H9 (cell line): ENCODE measurements around the gene KCNH4. TPM values are rescaled to one million over a fixed set of nuclear protein-coding genes. Genes with fewer than 3 reads are reported as not detected.

Experiments used
- DNase-seq: peaks from one replicate; pipeline ENCODE4 v3.0.0-alpha.2; 2017
- H2AFZ ChIP-seq: one replicate; pipeline ENCODE4 v1.6.1; 2013; ENCODE audit warnings: mild to moderate bottlenecking, low read length, control low read depth, moderate library complexity
- H2AK5ac ChIP-seq: 2 replicates; pipeline ENCODE4 v1.6.1; 2013; ENCODE audit warnings: low read length, control low read depth, mixed read lengths; ENCODE audit not compliant: insufficient read length
- H2BK120ac ChIP-seq: one replicate; pipeline ENCODE4 v1.6.1; 2013; ENCODE audit warnings: low read depth, mild to moderate bottlenecking, low read length, control low read depth, inconsistent platforms; ENCODE audit not compliant: poor library complexity, severe bottlenecking
- H2BK12ac ChIP-seq: 2 replicates; pipeline ENCODE4 v1.6.1; 2013; ENCODE audit warnings: low read length, control low read depth, mixed read lengths, low read depth; ENCODE audit not compliant: insufficient read length
- H2BK15ac ChIP-seq: 2 replicates; pipeline ENCODE4 v1.6.1; 2013; ENCODE audit warnings: low read depth, low read length, control low read depth
- H2BK20ac ChIP-seq: one replicate; pipeline ENCODE4 v1.6.1; 2013; ENCODE audit warnings: low read depth, mild to moderate bottlenecking, low read length, control low read depth, inconsistent platforms; ENCODE audit not compliant: poor library complexity, severe bottlenecking
- H2BK5ac ChIP-seq: 2 replicates; pipeline ENCODE4 v1.6.1; 2013; ENCODE audit warnings: low read length, control low read depth, mixed read lengths; ENCODE audit not compliant: insufficient read length
- H3K14ac ChIP-seq: 2 replicates; pipeline ENCODE4 v1.6.1; 2013; ENCODE audit warnings: low read length, control low read depth; ENCODE audit not compliant: insufficient read depth
- H3K18ac ChIP-seq: 2 replicates; pipeline ENCODE4 v1.6.1; 2013; ENCODE audit warnings: low read depth, mild to moderate bottlenecking, mixed read lengths, low read length, control low read depth; ENCODE audit not compliant: insufficient read length
- H3K23ac ChIP-seq: 2 replicates; pipeline ENCODE4 v1.6.1; 2013; ENCODE audit warnings: low read length, control low read depth, mixed read lengths, low read depth; ENCODE audit not compliant: insufficient read length
- H3K23me2 ChIP-seq: 2 replicates; pipeline ENCODE4 v1.6.1; 2013; ENCODE audit warnings: low read depth, mild to moderate bottlenecking, mixed read lengths, low read length, control low read depth; ENCODE audit not compliant: insufficient read length, poor library complexity, severe bottlenecking
- H3K27ac ChIP-seq: 2 replicates; pipeline ENCODE4 v1.5.1; 2013; ENCODE audit warnings: low read length, control low read depth, mixed read lengths, low read depth; ENCODE audit not compliant: insufficient read length
- H3K27me3 ChIP-seq: 2 replicates; pipeline ENCODE4 v1.6.1; 2013; ENCODE audit warnings: low read length, control low read depth, inconsistent platforms; ENCODE audit not compliant: insufficient read depth
- H3K4ac ChIP-seq: 2 replicates; pipeline ENCODE4 v1.6.1; 2013; ENCODE audit warnings: low read depth, mild to moderate bottlenecking, control low read depth, inconsistent platforms, low read length, moderate library complexity
- H3K4me1 ChIP-seq: 2 replicates; pipeline ENCODE4 v1.6.1; 2013; ENCODE audit warnings: low read length, control low read depth, inconsistent platforms; ENCODE audit not compliant: insufficient read depth
- H3K4me2 ChIP-seq: 2 replicates; pipeline ENCODE4 v1.6.1; 2013; ENCODE audit warnings: low read length, control low read depth, mixed read lengths; ENCODE audit not compliant: insufficient read length, insufficient read depth
- H3K56ac ChIP-seq: 2 replicates; pipeline ENCODE4 v1.6.1; 2013; ENCODE audit warnings: low read depth, mild to moderate bottlenecking, mixed read lengths, low read length, control low read depth; ENCODE audit not compliant: insufficient read length
- H3K79me1 ChIP-seq: 2 replicates; pipeline ENCODE4 v1.6.1; 2013; ENCODE audit warnings: low read depth, mild to moderate bottlenecking, moderate library complexity, low read length, control low read depth, inconsistent platforms; ENCODE audit not compliant: insufficient read depth, poor library complexity, severe bottlenecking
- H3K79me2 ChIP-seq: 2 replicates; pipeline ENCODE4 v1.6.1; 2013; ENCODE audit warnings: low read length, control low read depth, inconsistent platforms; ENCODE audit not compliant: insufficient read depth
- H3K9ac ChIP-seq: 2 replicates; pipeline ENCODE4 v1.6.1; 2013; ENCODE audit warnings: low read length, control low read depth, mixed read lengths; ENCODE audit not compliant: insufficient read length; ENCODE audit errors: extremely low read depth
- H3K9me3 ChIP-seq: one replicate; pipeline ENCODE4 v1.6.1; 2013; ENCODE audit warnings: low read depth, low read length, inconsistent platforms; ENCODE audit not compliant: control insufficient read depth
- H3T11ph ChIP-seq: one replicate; pipeline ENCODE4 v1.6.1; 2013; ENCODE audit warnings: mild to moderate bottlenecking, low read length, control low read depth, inconsistent platforms
- H4K20me1 ChIP-seq: one replicate; pipeline ENCODE4 v1.6.1; 2013; ENCODE audit not compliant: control insufficient read depth, insufficient read length, insufficient read depth
- H4K5ac ChIP-seq: 2 replicates; pipeline ENCODE4 v1.6.1; 2013; ENCODE audit warnings: low read depth, mild to moderate bottlenecking, mixed read lengths, low read length, control low read depth; ENCODE audit not compliant: insufficient read length
- H4K8ac ChIP-seq: replicated peaks from 2 replicates; pipeline ENCODE4 v1.6.1; 2013; ENCODE audit warnings: low read length, control low read depth, mixed read lengths, low read depth; ENCODE audit not compliant: insufficient read length
- H4K91ac ChIP-seq: 2 replicates; pipeline ENCODE4 v1.6.1; 2013; ENCODE audit warnings: low read depth, mild to moderate bottlenecking, moderate library complexity, mixed read lengths, low read length, control low read depth; ENCODE audit not compliant: insufficient read length
- H3K27ac Mint-ChIP-seq, 3 experiments: 2 replicates in 2 of 3; 3 replicates in 1 of 3; pipeline ENCODE4 v1.8.0; 2020 to 2021; ENCODE audit warnings: mixed read lengths in 3 of 3, mild to moderate bottlenecking in 1 of 3, moderate library complexity in 1 of 3
- H3K27me3 Mint-ChIP-seq: 2 replicates; pipeline ENCODE4 v1.8.0; 2021; ENCODE audit warnings: low read depth, mild to moderate bottlenecking, moderate library complexity, mixed read lengths
- H3K36me3 Mint-ChIP-seq, 3 experiments: 2 replicates in 2 of 3; 3 replicates in 1 of 3; pipeline ENCODE4 v1.8.0; 2020 to 2021; ENCODE audit warnings: low read depth in 3 of 3, mixed read lengths in 3 of 3; ENCODE audit not compliant: insufficient read depth in 1 of 3
- H3K4me1 Mint-ChIP-seq, 2 experiments: 2 replicates each; pipeline ENCODE4 v1.8.0; 2020; ENCODE audit warnings: mixed read lengths in 2 of 2
- H3K4me3 Mint-ChIP-seq, 2 experiments: 2 replicates in 1 of 2; 3 replicates in 1 of 2; pipeline ENCODE4 v1.8.0; 2020 to 2021; ENCODE audit warnings: mild to moderate bottlenecking in 2 of 2, mixed read lengths in 2 of 2, moderate library complexity in 1 of 2
- H3K9me3 Mint-ChIP-seq, 2 experiments: 2 replicates in 1 of 2; 3 replicates in 1 of 2; pipeline ENCODE4 v1.8.0; 2020; ENCODE audit warnings: mild to moderate bottlenecking in 2 of 2, mixed read lengths in 2 of 2, moderate library complexity in 1 of 2
- CTCF ChIP-seq: fragments of 200-600 bp; sonication (generic); conservative IDR thresholded peaks from 3 replicates; pipeline ENCODE4 v1.8.0; 2021; ENCODE audit warnings: antibody characterized with exemption, mild to moderate bottlenecking
- WGBS: extraction: QIAGEN DNeasy Blood & Tissue Kit; methylation state at CpG from one replicate; pipeline ENCODE4 v1.1.7; 2013; ENCODE audit warnings: missing lambda C conversion rate, low lambda C conversion rate, mixed read lengths; ENCODE audit not compliant: insufficient read length; ENCODE audit errors: extremely low coverage; 5-methylcytosine and 5-hydroxymethylcytosine counted together
- total RNA-seq: library from RNA; stranded (reverse); gene quantifications from 2 replicates; pipeline ENCODE4 v1.2.1, GENCODE V29; 2021

KCNH4 gene
- total RNA-seq, 1 experiment from 2014 or later = not detected

GRCh38 chr17:42190491-42191274, 9.7 kb upstream of the KCNH4 start:
- no peak overlapping the region for H3K56ac ChIP-seq
- H2AK5ac ChIP-seq = no peak overlapping the region
- TF ChIP-seq CTCF = no peak
- no peaks in the 10 kb centered on the region for H3K79me1 ChIP-seq
- no peak overlapping the region for H2BK15ac ChIP-seq
- H3K9ac ChIP-seq = no peak overlapping the region
- WGBS = no CpG with 5 or more reads among the region's 17 CpGs
- Mint-ChIP-seq H3K4me3 (no peak overlapping the region), H3K9me3 (no peaks in the 10 kb centered on the region), H3K36me3 (no peaks in the 10 kb centered on the region), H3K27me3 (peaks cover 7% of the 10 kb centered on the region), H3K4me1 (peaks cover 14 to 32% of the 10 kb centered on the region in 2 experiments), H3K27ac (no peak overlapping the region)
- H3K14ac ChIP-seq = no peak overlapping the region
- H4K5ac ChIP-seq = no peak overlapping the region
- no peak overlapping the region for H2AFZ ChIP-seq
- H3T11ph ChIP-seq = no peak overlapping the region
- H2BK12ac ChIP-seq = no peak overlapping the region
- H3K27ac ChIP-seq = no peak overlapping the region
- no peak overlapping the region for H2BK20ac ChIP-seq
- no peaks in the 10 kb centered on the region for H4K20me1 ChIP-seq
- H2BK120ac ChIP-seq = no peak overlapping the region
- no peaks in the 10 kb centered on the region for H3K9me3 ChIP-seq
- H4K91ac ChIP-seq = no peak overlapping the region
- no peak overlapping the region for H3K4ac ChIP-seq
- H3K18ac ChIP-seq = no peak overlapping the region
- DNase-seq = peak; percentile 26
- H3K4me2 ChIP-seq = no peak overlapping the region
- no peak overlapping the region for H4K8ac ChIP-seq
- no peak overlapping the region for H3K23ac ChIP-seq
- peaks cover 3% of the 10 kb centered on the region for H3K23me2 ChIP-seq
- no peaks in the 10 kb centered on the region for H3K79me2 ChIP-seq
- no peak overlapping the region for H2BK5ac ChIP-seq
- no peaks in the 10 kb centered on the region for H3K4me1 ChIP-seq
- H3K27me3 ChIP-seq = no peaks in the 10 kb centered on the region
